Panc1 (cell line): ENCODE data around the gene SCYGR3. TPM values are rescaled to one million over a fixed set of nuclear protein-coding genes. Genes with fewer than 3 reads are reported as not detected.
"Not testable (repeated sequence)": the region's sequence is repeated elsewhere in the genome, so short reads cannot be mapped to it uniquely, and the experiment has no call there.

ENCODE experiments used
- ATAC-seq: fragments of 200-7000 bp; cut with Tn5 transposase; 2 replicates; pipeline ENCODE4 v1.9.1; 2020; ENCODE audit warnings: mild to moderate bottlenecking, moderate library complexity
- BruUV-seq: library from RNA; stranded (reverse); fragments of 400-500 nt; replicated peaks from 2 replicates; lab custom pipeline; 2021; lab: Mats Ljungman, UMichigan
- CTCF ChIA-PET: fragments of 300-600 bp; sonication (Branson Sonifier 250); formaldehyde crosslinking; loops from one replicate; lab custom pipeline; 2022; ENCODE audit warnings: antibody characterized with exemption; lab: Charles Lee
- POLR2A ChIA-PET: fragments of 300-600 bp; sonication (Branson Sonifier 250); formaldehyde crosslinking; loops from one replicate; lab custom pipeline; 2022; ENCODE audit warnings: antibody characterized with exemption; lab: Charles Lee
- DNase-seq: peaks from one replicate; pipeline ENCODE4 v3.0.0-alpha.2; 2010; ENCODE audit warnings: low read depth, low spot score
- H3K27ac ChIP-seq: 2 replicates; pipeline ENCODE4 v1.5.1; 2011; ENCODE audit warnings: mild to moderate bottlenecking, low read length, inconsistent platforms
- H3K27me3 ChIP-seq: fragments of 200-500 bp; sonication (Bioruptor generic); 2 replicates; pipeline ENCODE4 v1.6.0; 2014; ENCODE audit warnings: low read length, inconsistent platforms; ENCODE audit not compliant: control insufficient read depth, insufficient read depth
- H3K36me3 ChIP-seq: fragments of 200-500 bp; sonication (Bioruptor generic); 2 replicates; pipeline ENCODE4 v1.5.1; 2014; ENCODE audit warnings: inconsistent platforms, mild to moderate bottlenecking, low read length, moderate library complexity; ENCODE audit not compliant: control insufficient read depth, insufficient read depth
- H3K4me1 ChIP-seq: 2 replicates; pipeline ENCODE4 v1.5.1; 2011; ENCODE audit warnings: inconsistent platforms, mild to moderate bottlenecking, low read length, moderate library complexity; ENCODE audit not compliant: control insufficient read depth, insufficient read depth
- H3K4me3 ChIP-seq, 2 experiments: 2 replicates each; pipeline ENCODE4 v1.5.1; 2011 to 2012; ENCODE audit warnings: low read depth in 2 of 2, low read length in 2 of 2, mild to moderate bottlenecking in 2 of 2, inconsistent platforms in 1 of 2, moderate library complexity in 1 of 2
- H3K9me3 ChIP-seq: fragments of 200-500 bp; sonication (Bioruptor generic); 2 replicates; pipeline ENCODE4 v1.5.1; 2014; ENCODE audit warnings: low read depth, mild to moderate bottlenecking, inconsistent platforms, low read length, moderate library complexity; ENCODE audit not compliant: control insufficient read depth, insufficient read depth
- POLR2AphosphoS5 ChIP-seq: IDR thresholded peaks from 2 replicates; pipeline ENCODE4 v1.6.1; 2012; ENCODE audit warnings: mild to moderate bottlenecking, low read depth, low read length, moderate library complexity
- SIN3A ChIP-seq: IDR thresholded peaks from 2 replicates; pipeline ENCODE4 v1.6.1; 2012; ENCODE audit warnings: low read depth, mild to moderate bottlenecking, low read length, moderate library complexity, borderline replicate concordance; ENCODE audit not compliant: insufficient read depth
- TCF7L2 ChIP-seq: IDR thresholded peaks from 2 replicates; pipeline ENCODE4 v1.6.1; 2011; ENCODE audit warnings: mild to moderate bottlenecking, low read depth, low read length, inconsistent platforms
- in situ Hi-C: cut with HindIII; loops from 2 replicates; pipeline ENCODE4 v1.10.0; 2016; ENCODE audit warnings: low sequenced_read_pairs, low pct_unique_long_range_greater_than_20kb
- intact Hi-C: fragments of 100-400 bp; cut with micrococcal nuclease; formaldehyde crosslinking; loops from one replicate; pipeline ENCODE4 v1.10.0; 2022; ENCODE audit not compliant: unreplicated experiment
- total RNA-seq: library from RNA; stranded (reverse); gene quantifications from one replicate; pipeline ENCODE4 v1.2.1, GENCODE V29; 2021; ENCODE audit not compliant: unreplicated experiment
- TF ChIP-seq, protein P1 (sequence below), 2 experiments: IDR thresholded peaks; 2 replicates each; pipeline ENCODE4 v1.6.1; 2011 to 2012; ENCODE audit warnings: low read depth in 2 of 2, control low read depth in 1 of 2, low read length in 1 of 2, mild to moderate bottlenecking in 1 of 2, moderate library complexity in 1 of 2; ENCODE audit not compliant: insufficient read depth in 1 of 2
- TF ChIP-seq, protein P2 (sequence below): fragments of 450-650 bp; IDR thresholded peaks from 2 replicates; pipeline ENCODE4 v1.5.1; 2017; ENCODE audit warnings: mild to moderate bottlenecking

Gene SCYGR3
- total RNA-seq, 1 experiment from 2014 or later = not detected

DNA sequence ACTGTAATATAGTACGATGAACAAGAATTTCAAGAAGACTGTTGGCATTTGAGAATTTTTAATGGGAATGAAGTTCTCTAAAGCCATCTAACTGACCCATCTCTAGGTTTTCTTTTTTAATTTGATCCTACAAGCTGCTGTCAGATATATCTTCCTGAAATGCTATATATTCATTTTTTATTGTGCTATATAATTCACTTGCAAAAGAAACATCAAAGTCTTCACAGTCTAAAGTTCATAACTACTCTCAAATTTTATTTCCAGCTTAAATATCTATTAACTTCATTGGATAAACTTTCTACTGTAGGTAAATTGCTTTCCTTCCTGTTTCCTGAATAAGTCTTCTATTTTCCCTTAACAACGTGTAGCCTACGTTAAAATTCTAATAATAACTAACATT is 12.3 kb downstream of the SCYGR3 start:
- in situ Hi-C loops (no loop called here), intact Hi-C loops (no loop called here)
- no peak for ATAC-seq
- no peak for DNase-seq
- no peak overlapping the region for H3K27ac ChIP-seq
- no peaks in the 10 kb centered on the region; the same call in 1 of the 2 replicates for H3K27me3 ChIP-seq
- H3K9me3 ChIP-seq = no peaks in the 10 kb centered on the region
- no peaks in the 10 kb centered on the region for H3K4me1 ChIP-seq
- TF ChIP-seq TCF7L2 (no peak), SIN3A (no peak), POLR2AphosphoS5 (no peak)
- TF ChIP-seq, protein P1, sequence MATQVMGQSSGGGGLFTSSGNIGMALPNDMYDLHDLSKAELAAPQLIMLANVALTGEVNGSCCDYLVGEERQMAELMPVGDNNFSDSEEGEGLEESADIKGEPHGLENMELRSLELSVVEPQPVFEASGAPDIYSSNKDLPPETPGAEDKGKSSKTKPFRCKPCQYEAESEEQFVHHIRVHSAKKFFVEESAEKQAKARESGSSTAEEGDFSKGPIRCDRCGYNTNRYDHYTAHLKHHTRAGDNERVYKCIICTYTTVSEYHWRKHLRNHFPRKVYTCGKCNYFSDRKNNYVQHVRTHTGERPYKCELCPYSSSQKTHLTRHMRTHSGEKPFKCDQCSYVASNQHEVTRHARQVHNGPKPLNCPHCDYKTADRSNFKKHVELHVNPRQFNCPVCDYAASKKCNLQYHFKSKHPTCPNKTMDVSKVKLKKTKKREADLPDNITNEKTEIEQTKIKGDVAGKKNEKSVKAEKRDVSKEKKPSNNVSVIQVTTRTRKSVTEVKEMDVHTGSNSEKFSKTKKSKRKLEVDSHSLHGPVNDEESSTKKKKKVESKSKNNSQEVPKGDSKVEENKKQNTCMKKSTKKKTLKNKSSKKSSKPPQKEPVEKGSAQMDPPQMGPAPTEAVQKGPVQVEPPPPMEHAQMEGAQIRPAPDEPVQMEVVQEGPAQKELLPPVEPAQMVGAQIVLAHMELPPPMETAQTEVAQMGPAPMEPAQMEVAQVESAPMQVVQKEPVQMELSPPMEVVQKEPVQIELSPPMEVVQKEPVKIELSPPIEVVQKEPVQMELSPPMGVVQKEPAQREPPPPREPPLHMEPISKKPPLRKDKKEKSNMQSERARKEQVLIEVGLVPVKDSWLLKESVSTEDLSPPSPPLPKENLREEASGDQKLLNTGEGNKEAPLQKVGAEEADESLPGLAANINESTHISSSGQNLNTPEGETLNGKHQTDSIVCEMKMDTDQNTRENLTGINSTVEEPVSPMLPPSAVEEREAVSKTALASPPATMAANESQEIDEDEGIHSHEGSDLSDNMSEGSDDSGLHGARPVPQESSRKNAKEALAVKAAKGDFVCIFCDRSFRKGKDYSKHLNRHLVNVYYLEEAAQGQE (IDR thresholded peaks at IDR 0.05; ENCODE audit: insufficient read depth in 1 of 2, low read depth in 2 of 2, low read length in 1 of 2) = no peak
- TF ChIP-seq, protein P2, sequence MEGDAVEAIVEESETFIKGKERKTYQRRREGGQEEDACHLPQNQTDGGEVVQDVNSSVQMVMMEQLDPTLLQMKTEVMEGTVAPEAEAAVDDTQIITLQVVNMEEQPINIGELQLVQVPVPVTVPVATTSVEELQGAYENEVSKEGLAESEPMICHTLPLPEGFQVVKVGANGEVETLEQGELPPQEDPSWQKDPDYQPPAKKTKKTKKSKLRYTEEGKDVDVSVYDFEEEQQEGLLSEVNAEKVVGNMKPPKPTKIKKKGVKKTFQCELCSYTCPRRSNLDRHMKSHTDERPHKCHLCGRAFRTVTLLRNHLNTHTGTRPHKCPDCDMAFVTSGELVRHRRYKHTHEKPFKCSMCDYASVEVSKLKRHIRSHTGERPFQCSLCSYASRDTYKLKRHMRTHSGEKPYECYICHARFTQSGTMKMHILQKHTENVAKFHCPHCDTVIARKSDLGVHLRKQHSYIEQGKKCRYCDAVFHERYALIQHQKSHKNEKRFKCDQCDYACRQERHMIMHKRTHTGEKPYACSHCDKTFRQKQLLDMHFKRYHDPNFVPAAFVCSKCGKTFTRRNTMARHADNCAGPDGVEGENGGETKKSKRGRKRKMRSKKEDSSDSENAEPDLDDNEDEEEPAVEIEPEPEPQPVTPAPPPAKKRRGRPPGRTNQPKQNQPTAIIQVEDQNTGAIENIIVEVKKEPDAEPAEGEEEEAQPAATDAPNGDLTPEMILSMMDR = no peak
- H3K4me3 ChIP-seq = no peak overlapping the region
- no peaks in the 10 kb centered on the region for H3K36me3 ChIP-seq
- BruUV-seq = no TSS peak
- CTCF ChIA-PET = no interaction called here
- POLR2A ChIA-PET = no interaction called here

DNA sequence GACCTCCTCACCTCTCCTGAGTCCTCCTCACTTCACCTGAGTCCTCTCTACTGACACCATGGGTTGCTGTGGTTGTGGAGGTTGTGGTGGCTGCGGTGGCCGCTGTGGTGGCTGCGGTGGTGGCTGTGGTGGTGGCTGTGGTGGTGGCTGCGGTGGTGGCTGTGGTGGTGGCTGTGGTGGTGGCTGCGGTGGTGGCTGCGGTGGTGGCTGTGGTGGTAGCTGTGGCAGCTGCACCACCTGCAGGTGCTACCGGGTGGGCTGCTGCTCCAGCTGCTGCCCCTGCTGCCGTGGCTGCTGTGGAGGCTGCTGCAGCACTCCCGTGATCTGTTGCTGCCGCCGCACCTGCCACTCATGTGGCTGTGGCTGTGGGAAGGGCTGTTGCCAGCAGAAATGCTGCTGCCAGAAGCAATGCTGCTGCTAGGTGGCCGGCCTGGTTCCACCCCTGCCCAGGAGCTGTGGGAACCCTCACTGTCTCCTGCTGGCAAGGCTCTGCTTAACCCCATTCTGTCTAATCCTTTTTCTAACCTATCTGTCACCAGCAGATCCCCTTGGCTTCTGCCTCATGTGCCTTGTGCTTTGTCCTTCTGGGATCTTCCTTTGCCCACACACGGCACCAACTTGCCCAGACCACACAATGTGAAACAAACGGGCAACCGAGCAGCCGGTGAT is 15.7 kb downstream of the SCYGR3 start, which contains the start of gene SCYGR2:
SCYGR2 (plus strand) TSS at position 59 of the 669 bp plus-strand sequence; CDS start at position 59, 0 bp downstream.
- in situ Hi-C loops, intact Hi-C loops, H3K4me1 ChIP-seq, H3K36me3 ChIP-seq, ATAC-seq, H3K27me3 ChIP-seq, POLR2A ChIA-PET, BruUV-seq, DNase-seq, CTCF ChIA-PET, H3K27ac ChIP-seq, H3K4me3 ChIP-seq, H3K9me3 ChIP-seq: not testable (repeated sequence)

DNA sequence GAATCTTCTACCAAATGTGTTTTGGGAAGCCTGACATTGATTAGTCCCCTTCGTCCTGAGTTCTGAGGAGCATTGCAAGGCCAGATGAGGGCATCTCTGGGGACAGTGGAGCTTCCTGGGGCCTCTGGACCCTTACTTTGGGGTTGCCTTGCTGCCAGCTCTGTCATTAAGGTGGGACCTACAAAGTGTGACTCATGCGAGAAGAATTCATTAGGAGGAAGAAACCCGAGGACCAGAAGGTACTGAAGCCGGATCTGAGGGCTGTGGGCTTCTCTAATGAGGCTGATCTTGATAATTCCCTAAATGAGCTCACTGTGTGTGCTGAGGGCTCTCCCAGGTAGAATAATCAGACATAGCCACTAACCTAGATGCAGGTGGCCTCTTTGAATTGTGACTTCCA is 16.6 kb downstream of the SCYGR3 start:
- POLR2A ChIA-PET = no interaction called here
- TF ChIP-seq, protein P1 (IDR thresholded peaks at IDR 0.05; ENCODE audit: insufficient read depth in 1 of 2, low read depth in 2 of 2, low read length in 1 of 2) = no peak
- no peak for TF ChIP-seq POLR2AphosphoS5
- TF ChIP-seq, protein P2 = no peak
- no peak for TF ChIP-seq SIN3A
- no peak for TF ChIP-seq TCF7L2
- Histone ChIP-seq H3K27me3 (no peaks in the 10 kb centered on the region; the same call in 1 of the 2 replicates), H3K27ac (no peak overlapping the region), H3K9me3 (no peaks in the 10 kb centered on the region), H3K4me3 (no peak overlapping the region), H3K4me1 (no peaks in the 10 kb centered on the region), H3K36me3 (no peaks in the 10 kb centered on the region)
- CTCF ChIA-PET = no interaction called here
- ATAC-seq = no peak
- no TSS peak for BruUV-seq
- intact Hi-C loops = no loop called here
- in situ Hi-C loops = no loop called here
- no peak for DNase-seq
